Ovary (tissue), 3 donors: ENCODE measurements around the gene DNAJA4.

Experiments used
- CTCF ChIP-seq, 3 donors: fragments of 450-650 bp in 2 of 3; fragments of 200-600 bp in 1 of 3; IDR thresholded peaks; one replicate each; pipeline versions ENCODE4 v1.5.1 to v1.8.0; 2016 to 2022; ENCODE audit warnings: antibody characterized with exemption in 3 of 3, mild to moderate bottlenecking in 1 of 3
- EP300 ChIP-seq: sonication (generic); formaldehyde crosslinking; IDR thresholded peaks from one replicate; pipeline ENCODE4 v1.6.1; 2017; ENCODE audit warnings: antibody characterized with exemption
- POLR2A ChIP-seq: fragments of 450-650 bp; IDR thresholded peaks from one replicate; pipeline ENCODE4 v1.6.1; 2017; ENCODE audit warnings: antibody characterized with exemption, mild to moderate bottlenecking, moderate library complexity
- donor health status: DM: no; HTN: no; CAD: no.

- TF ChIP-seq POLR2A: no peak
- no peak for TF ChIP-seq EP300
- no peak for TF ChIP-seq CTCF (IDR thresholded peaks at IDR 0.05)
Measured at GRCh38 chr15:78255421-78256043, 8.8 kb upstream of the DNAJA4 start.
